ENCODE measurements around the gene GALNT7.

GALNT7 gene

GRCh38 chr4:173330590-173330989, 162.0 kb downstream of the GALNT7 start:
- peaks cover 77% of the 10 kb centered on the region for H3F3A ChIP-seq (ENCODE audit: insufficient read depth)
- H3K9me2 ChIP-seq (replicated peaks; ENCODE audit: insufficient read depth, low read length): no peaks in the 10 kb centered on the region
- no peaks in the 10 kb centered on the region for H3K27me3 ChIP-seq (ENCODE audit: low read length)
- H3K4me2 ChIP-seq (ENCODE audit: low read depth, low read length, poor library complexity, severe bottlenecking): peak overlapping the region; percentile 25
- H3K4me3 ChIP-seq (ENCODE audit: insufficient read depth, low read length, poor library complexity, severe bottlenecking): no peak overlapping the region
- H2AFZ ChIP-seq (ENCODE audit: low read depth, low read length, severe bottlenecking): no peak overlapping the region
- no peaks in the 10 kb centered on the region for H3K9me3 ChIP-seq (ENCODE audit: insufficient read depth, low read length)
- peaks cover 32% of the 10 kb centered on the region for H3K79me2 ChIP-seq (ENCODE audit: insufficient read depth, low read length)
- no peak overlapping the region for H3K9ac ChIP-seq (ENCODE audit: low read length)
- H4K20me1 ChIP-seq (ENCODE audit: low read depth, low read length): peaks cover 31% of the 10 kb centered on the region
- no peak for TF ChIP-seq EZH2phosphoT487 (conservative IDR thresholded peaks at IDR 0.05; ENCODE audit: low read length)
- TF ChIP-seq CTCF (IDR thresholded peaks at IDR 0.05; ENCODE audit: insufficient read depth, low read length, poor library complexity, severe bottlenecking): no peak
- peaks cover 65% of the 10 kb centered on the region for H3K36me3 ChIP-seq (ENCODE audit: low read length)
- H3K27ac ChIP-seq (ENCODE audit: low read depth, low read length): peak overlapping the region; percentile 19; the same call in 1 of the 2 replicates

- Histone ChIP-seq H4K20me1 (ENCODE audit: low read depth, low read length) (peaks cover 31% of the 10 kb centered on the region), H3K9me2 (replicated peaks; ENCODE audit: insufficient read depth, low read length) (no peaks in the 10 kb centered on the region), H3K9me3 (ENCODE audit: insufficient read depth, low read length) (no peaks in the 10 kb centered on the region), H3K79me2 (ENCODE audit: insufficient read depth, low read length) (peaks cover 39% of the 10 kb centered on the region), H3K4me2 (ENCODE audit: low read depth, low read length, poor library complexity, severe bottlenecking) (peak overlapping the region; percentile 96), H3K27me3 (ENCODE audit: low read length) (no peaks in the 10 kb centered on the region), H3K4me3 (ENCODE audit: insufficient read depth, low read length, poor library complexity, severe bottlenecking) (peak overlapping the region; percentile 100), H3K9ac (ENCODE audit: low read length) (peak overlapping the region; percentile 100), H2AFZ (ENCODE audit: low read depth, low read length, severe bottlenecking) (no peak overlapping the region), H3K27ac (ENCODE audit: low read depth, low read length) (peak overlapping the region; percentile 96), H3K36me3 (ENCODE audit: low read length) (peaks cover 56% of the 10 kb centered on the region), H3F3A (ENCODE audit: insufficient read depth) (peaks cover 75% of the 10 kb centered on the region)
- TF ChIP-seq CTCF (IDR thresholded peaks at IDR 0.05; ENCODE audit: insufficient read depth, low read length, poor library complexity, severe bottlenecking) (no peak), EZH2phosphoT487 (conservative IDR thresholded peaks at IDR 0.05; ENCODE audit: low read length) (no peak)
These were observed 163.4 kb downstream of the GALNT7 start for GRCh38 chr4:173332021-173332487.

- Histone ChIP-seq H3K9me2 (replicated peaks; ENCODE audit: insufficient read depth, low read length) (no peaks in the 10 kb centered on the region), H4K20me1 (ENCODE audit: low read depth, low read length) (peaks cover 31% of the 10 kb centered on the region), H3K9me3 (ENCODE audit: insufficient read depth, low read length) (no peaks in the 10 kb centered on the region), H3K36me3 (ENCODE audit: low read length) (peaks cover 49% of the 10 kb centered on the region), H3K27ac (ENCODE audit: low read depth, low read length) (peak overlapping the region; percentile 96), H3K27me3 (ENCODE audit: low read length) (no peaks in the 10 kb centered on the region), H3F3A (ENCODE audit: insufficient read depth) (peaks cover 65% of the 10 kb centered on the region), H3K4me3 (ENCODE audit: insufficient read depth, low read length, poor library complexity, severe bottlenecking) (peak overlapping the region; percentile 100), H3K4me2 (ENCODE audit: low read depth, low read length, poor library complexity, severe bottlenecking) (peak overlapping the region; percentile 96), H3K79me2 (ENCODE audit: insufficient read depth, low read length) (peaks cover 39% of the 10 kb centered on the region), H2AFZ (ENCODE audit: low read depth, low read length, severe bottlenecking) (no peak overlapping the region), H3K9ac (ENCODE audit: low read length) (peak overlapping the region; percentile 100)
- TF ChIP-seq CTCF (IDR thresholded peaks at IDR 0.05; ENCODE audit: insufficient read depth, low read length, poor library complexity, severe bottlenecking) (no peak), EZH2phosphoT487 (conservative IDR thresholded peaks at IDR 0.05; ENCODE audit: low read length) (no peak)
These were observed 164.5 kb downstream of the GALNT7 start for GRCh38 chr4:173332963-173333657.

All from SU-DHL-6 (cell line).